Effector memory CD4-positive, alpha-beta T cell (primary cell): ENCODE measurements around the gene LAMA2.

Experiments used
- DNase-seq, 3 donors: peaks; one replicate each; pipeline ENCODE4 v3.0.0-alpha.2; 2020
- H3K27ac ChIP-seq: 2 replicates; pipeline ENCODE4 v1.7.0; 2013; ENCODE audit warnings: mild to moderate bottlenecking, low read length, moderate library complexity; ENCODE audit not compliant: insufficient read depth, poor library complexity, severe bottlenecking
- H3K27me3 ChIP-seq: replicated peaks from 2 replicates; pipeline ENCODE4 v1.7.0; 2013; ENCODE audit warnings: mild to moderate bottlenecking, low read length; ENCODE audit not compliant: insufficient read depth, control insufficient read depth, poor library complexity, severe bottlenecking
- H3K36me3 ChIP-seq: 2 replicates; pipeline ENCODE4 v1.7.0; 2013; ENCODE audit warnings: mild to moderate bottlenecking, low read length, moderate library complexity; ENCODE audit not compliant: control insufficient read depth, insufficient read depth
- H3K4me1 ChIP-seq: 2 replicates; pipeline ENCODE4 v1.7.0; 2013; ENCODE audit warnings: low read length, mild to moderate bottlenecking; ENCODE audit not compliant: control insufficient read depth, insufficient read depth, poor library complexity, severe bottlenecking
- H3K4me3 ChIP-seq: 2 replicates; pipeline ENCODE4 v1.7.0; 2013; ENCODE audit warnings: low read length, low read depth, mild to moderate bottlenecking; ENCODE audit not compliant: insufficient read depth, poor library complexity, severe bottlenecking
- H3K9me3 ChIP-seq: 2 replicates; pipeline ENCODE4 v1.7.0; 2013; ENCODE audit warnings: mild to moderate bottlenecking, low read length, moderate library complexity; ENCODE audit not compliant: control insufficient read depth

The LAMA2 gene

GRCh38 chr6:128950864-128951263 is 67.9 kb downstream of the LAMA2 start:
- no peaks in the 10 kb centered on the region for H3K4me1 ChIP-seq
- H3K9me3 ChIP-seq, result no peaks in the 10 kb centered on the region
- DNase-seq, result no peak
- H3K36me3 ChIP-seq, result no peaks in the 10 kb centered on the region
- no peak overlapping the region for H3K4me3 ChIP-seq
- no peak overlapping the region for H3K27ac ChIP-seq
- H3K27me3 ChIP-seq, result no peaks in the 10 kb centered on the region

DNA sequence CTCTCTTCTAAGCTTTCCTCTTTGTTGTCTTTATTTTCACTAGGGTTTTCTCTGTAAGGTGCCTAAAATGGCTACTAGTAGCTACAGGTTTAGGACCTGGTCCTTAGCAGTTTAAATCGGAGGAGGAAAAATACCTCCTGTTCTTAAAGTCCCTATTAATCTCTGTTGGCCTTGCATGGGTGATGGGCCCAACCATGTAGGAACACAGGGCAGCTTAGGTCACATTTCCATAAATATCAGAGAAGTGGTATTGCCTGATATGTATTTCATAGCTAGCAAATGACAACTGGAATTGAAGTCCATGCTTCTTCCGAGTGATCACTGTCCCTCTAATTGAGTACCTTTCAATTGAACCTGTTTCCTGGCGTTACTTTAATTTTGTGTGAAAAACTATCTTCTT is 70.0 kb downstream of the LAMA2 start:
- no peaks in the 10 kb centered on the region for H3K4me1 ChIP-seq
- no peaks in the 10 kb centered on the region for H3K9me3 ChIP-seq
- no peak overlapping the region for H3K27ac ChIP-seq
- H3K36me3 ChIP-seq, result no peaks in the 10 kb centered on the region
- no peak overlapping the region for H3K4me3 ChIP-seq
- H3K27me3 ChIP-seq, result no peaks in the 10 kb centered on the region
- no peak for DNase-seq

DNA sequence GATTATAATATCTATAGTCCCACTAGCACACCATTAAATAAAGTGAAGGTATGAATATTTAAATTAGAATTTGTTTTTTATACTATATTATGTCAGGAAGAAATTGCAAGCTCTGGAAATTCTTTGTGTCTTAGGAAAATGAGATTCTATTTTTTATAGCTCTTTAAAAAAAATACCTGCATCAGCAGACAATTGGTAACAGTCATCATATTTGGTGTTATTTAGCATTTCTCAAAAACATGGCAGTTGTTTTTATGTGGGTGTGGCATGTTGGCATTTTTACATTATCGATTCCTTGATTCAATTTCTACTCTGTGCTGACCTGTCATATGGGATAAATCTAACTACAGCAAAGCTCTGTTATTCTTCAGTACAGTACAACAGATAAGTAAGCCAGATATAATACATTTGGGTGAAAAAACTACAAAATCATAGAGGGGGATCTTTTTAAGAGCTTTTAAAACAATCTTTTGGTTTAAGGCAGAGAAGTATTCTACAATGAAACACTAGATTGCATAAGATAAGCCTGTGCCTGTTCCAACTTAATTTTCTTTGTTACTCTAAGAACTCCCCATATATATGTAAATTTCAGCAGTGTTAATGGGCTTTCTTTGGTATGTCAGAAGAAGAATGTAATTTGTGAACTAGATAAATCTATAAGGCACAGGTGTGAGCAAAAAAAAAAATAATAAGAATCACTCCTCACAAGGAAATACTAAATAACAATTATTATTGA is 71.5 kb downstream of the LAMA2 start:
- Histone ChIP-seq H3K4me3 (no peak overlapping the region), H3K9me3 (no peaks in the 10 kb centered on the region), H3K27me3 (no peaks in the 10 kb centered on the region), H3K4me1 (no peaks in the 10 kb centered on the region), H3K36me3 (no peaks in the 10 kb centered on the region), H3K27ac (no peak overlapping the region)
- DNase-seq, result no peak

DNA sequence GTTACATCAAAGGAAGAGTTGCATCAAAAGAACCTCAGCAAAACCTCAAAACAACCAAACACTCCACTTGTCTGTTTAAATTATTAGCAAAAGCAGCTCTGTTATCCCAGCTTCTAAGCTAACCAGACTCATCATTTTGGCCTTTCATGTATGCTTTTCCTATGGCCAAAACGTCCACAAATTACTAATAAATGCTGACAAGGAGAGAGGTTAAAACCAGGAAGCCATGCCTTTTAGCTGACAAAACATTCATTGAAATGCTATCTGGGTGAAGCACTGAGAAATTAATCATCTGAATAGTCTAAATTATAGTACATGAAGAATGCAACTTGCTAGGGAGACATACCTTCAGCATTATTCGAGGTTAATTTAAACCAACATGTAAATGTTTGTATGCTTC is 80.6 kb downstream of the LAMA2 start:
- no peaks in the 10 kb centered on the region for H3K9me3 ChIP-seq
- no peaks in the 10 kb centered on the region for H3K36me3 ChIP-seq
- H3K4me1 ChIP-seq, result no peaks in the 10 kb centered on the region
- H3K27me3 ChIP-seq, result no peaks in the 10 kb centered on the region
- no peak for DNase-seq
- H3K27ac ChIP-seq, result no peak overlapping the region
- no peak overlapping the region for H3K4me3 ChIP-seq

DNA sequence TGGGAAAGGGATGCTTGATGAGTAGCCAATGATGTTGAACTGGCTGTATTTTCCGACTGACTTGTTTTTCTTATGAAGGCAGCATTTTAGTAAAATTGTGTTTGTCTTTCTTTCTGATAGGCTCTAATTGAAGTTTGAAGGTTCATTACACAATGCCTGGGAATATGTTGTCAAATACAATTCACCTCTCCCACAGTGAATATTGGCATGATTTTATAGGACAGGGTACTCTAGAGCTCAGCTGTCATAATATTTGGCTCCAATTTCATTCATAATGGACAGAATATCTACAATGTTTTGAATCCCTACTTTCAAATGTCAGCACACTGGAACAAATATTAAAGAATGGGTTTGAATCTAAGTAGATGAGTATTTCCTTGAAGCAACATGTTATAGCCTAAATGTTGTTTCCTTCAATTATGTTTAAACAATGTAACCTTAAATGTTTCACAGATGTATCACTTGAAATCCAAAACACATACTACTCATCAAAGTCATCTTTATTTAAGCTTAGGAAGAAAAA is 81.4 kb downstream of the LAMA2 start:
- H3K4me3 ChIP-seq, result no peak overlapping the region
- no peaks in the 10 kb centered on the region for H3K27me3 ChIP-seq
- no peaks in the 10 kb centered on the region for H3K36me3 ChIP-seq
- no peaks in the 10 kb centered on the region for H3K4me1 ChIP-seq
- H3K27ac ChIP-seq, result no peak overlapping the region
- DNase-seq, result no peak
- no peaks in the 10 kb centered on the region for H3K9me3 ChIP-seq

GRCh38 chr6:128964771-128965170 is 81.8 kb downstream of the LAMA2 start:
- H3K27me3 ChIP-seq, result no peaks in the 10 kb centered on the region
- H3K9me3 ChIP-seq, result no peaks in the 10 kb centered on the region
- no peaks in the 10 kb centered on the region for H3K36me3 ChIP-seq
- no peaks in the 10 kb centered on the region for H3K4me1 ChIP-seq
- DNase-seq, result no peak
- H3K4me3 ChIP-seq, result no peak overlapping the region
- H3K27ac ChIP-seq, result no peak overlapping the region

GRCh38 chr6:128966934-128967333 is 84.0 kb downstream of the LAMA2 start:
- H3K27me3 ChIP-seq, result no peaks in the 10 kb centered on the region
- no peak overlapping the region for H3K4me3 ChIP-seq
- no peaks in the 10 kb centered on the region for H3K36me3 ChIP-seq
- H3K27ac ChIP-seq, result no peak overlapping the region
- no peaks in the 10 kb centered on the region for H3K4me1 ChIP-seq
- H3K9me3 ChIP-seq, result no peaks in the 10 kb centered on the region
- no peak for DNase-seq

DNA sequence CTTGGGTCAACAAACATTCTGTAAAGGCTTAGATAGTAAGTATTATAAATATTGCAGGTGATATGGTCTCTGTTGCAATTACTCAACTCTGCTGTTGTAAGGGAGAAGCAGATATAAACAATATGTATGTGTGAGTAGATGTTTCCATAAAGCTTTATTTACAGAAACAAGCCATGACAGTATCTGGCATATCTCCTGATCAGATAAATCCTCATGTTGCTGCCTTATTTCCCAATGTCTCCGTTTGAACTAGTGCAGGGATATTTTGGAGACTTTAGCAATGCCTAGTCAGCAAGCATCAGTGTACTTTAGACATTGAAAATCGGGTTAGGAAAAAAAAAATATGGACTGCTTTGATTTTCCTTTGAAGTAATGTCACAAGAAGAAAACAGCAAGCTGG is 96.1 kb downstream of the LAMA2 start:
- no peaks in the 10 kb centered on the region for H3K4me1 ChIP-seq
- no peaks in the 10 kb centered on the region for H3K9me3 ChIP-seq
- no peak overlapping the region for H3K27ac ChIP-seq
- H3K4me3 ChIP-seq, result no peak overlapping the region
- DNase-seq, result no peak
- H3K36me3 ChIP-seq, result no peaks in the 10 kb centered on the region
- no peaks in the 10 kb centered on the region for H3K27me3 ChIP-seq

DNA sequence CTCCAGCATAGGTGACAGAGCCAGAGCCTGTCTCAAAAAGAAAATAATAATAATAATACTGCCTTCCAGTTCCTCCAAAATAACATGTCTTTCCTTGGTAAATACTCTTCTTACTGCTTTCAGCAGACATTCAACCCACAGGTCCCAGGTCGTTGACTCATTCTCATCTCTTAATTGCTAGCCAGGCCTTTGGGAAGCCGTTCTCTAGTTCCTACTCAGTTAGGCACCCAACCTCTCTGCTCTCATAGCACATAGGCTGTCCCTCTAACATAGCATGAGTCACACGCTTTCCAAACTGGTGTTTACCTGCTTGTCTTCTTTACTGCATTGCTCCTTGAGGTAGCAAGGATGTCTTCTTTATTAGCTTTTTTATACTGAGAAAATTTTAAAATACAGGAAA is 98.8 kb downstream of the LAMA2 start:
- Histone ChIP-seq H3K27me3 (no peaks in the 10 kb centered on the region), H3K4me3 (no peak overlapping the region), H3K36me3 (no peaks in the 10 kb centered on the region), H3K4me1 (no peaks in the 10 kb centered on the region), H3K27ac (no peak overlapping the region), H3K9me3 (no peaks in the 10 kb centered on the region)
- no peak for DNase-seq

DNA sequence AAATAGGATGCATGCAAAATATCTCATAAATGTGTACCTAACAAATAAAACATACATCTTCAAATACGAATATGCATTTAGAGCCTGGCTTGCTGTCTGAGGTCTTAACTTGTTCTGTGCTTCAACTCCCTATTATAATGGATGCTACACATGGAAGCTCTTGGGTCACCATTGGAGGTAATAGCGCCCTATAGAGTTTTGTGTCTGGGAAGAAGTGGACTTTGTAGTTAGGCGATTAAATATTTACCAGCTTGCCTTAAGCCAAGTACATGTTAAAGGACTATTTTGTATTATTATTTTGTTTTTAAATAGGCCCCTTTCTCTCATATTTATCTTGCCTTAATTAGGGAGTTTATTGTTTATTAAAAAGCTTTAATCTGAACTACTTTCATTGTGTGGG is 107.4 kb downstream of the LAMA2 start:
- DNase-seq, result no peak
- no peaks in the 10 kb centered on the region for H3K36me3 ChIP-seq
- no peak overlapping the region for H3K4me3 ChIP-seq
- no peaks in the 10 kb centered on the region for H3K9me3 ChIP-seq
- H3K4me1 ChIP-seq, result no peaks in the 10 kb centered on the region
- no peak overlapping the region for H3K27ac ChIP-seq
- no peaks in the 10 kb centered on the region for H3K27me3 ChIP-seq
